ENCODE results near the gene CEP76. TPM values are rescaled to one million over a fixed set of nuclear protein-coding genes. Genes with fewer than 3 reads are reported as not detected.

Gene CEP76
- polyA plus RNA-seq, 1 donor (not counting 4 experiments of a cell fraction or from before 2014, with no cell fraction given): 10.7 TPM

DNA sequence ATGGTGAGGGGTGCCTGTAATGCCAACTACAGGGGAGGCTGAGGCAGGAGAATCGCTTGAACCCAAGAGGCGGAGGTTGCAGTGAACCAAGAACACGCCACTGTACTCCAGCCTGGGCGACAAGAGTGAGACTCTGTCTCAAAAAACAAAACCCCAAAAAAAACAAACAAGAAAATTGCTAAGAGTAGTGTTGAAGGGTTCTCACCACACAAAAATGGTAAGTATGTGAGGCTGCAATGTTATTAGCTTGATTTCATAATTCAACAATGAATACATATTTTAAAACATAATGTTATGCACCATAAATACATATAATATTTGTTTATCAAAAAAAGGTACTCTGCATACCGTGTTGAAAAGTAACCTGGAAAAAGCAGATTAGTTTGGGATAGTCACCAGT lies 46.1 kb upstream of the CEP76 start:
- DNase-seq (ENCODE audit: low read depth, low spot score): no peak
- no peak for TF ChIP-seq EZH2 (IDR thresholded peaks at IDR 0.05; ENCODE audit: low read length)
- TF ChIP-seq, protein P1, sequence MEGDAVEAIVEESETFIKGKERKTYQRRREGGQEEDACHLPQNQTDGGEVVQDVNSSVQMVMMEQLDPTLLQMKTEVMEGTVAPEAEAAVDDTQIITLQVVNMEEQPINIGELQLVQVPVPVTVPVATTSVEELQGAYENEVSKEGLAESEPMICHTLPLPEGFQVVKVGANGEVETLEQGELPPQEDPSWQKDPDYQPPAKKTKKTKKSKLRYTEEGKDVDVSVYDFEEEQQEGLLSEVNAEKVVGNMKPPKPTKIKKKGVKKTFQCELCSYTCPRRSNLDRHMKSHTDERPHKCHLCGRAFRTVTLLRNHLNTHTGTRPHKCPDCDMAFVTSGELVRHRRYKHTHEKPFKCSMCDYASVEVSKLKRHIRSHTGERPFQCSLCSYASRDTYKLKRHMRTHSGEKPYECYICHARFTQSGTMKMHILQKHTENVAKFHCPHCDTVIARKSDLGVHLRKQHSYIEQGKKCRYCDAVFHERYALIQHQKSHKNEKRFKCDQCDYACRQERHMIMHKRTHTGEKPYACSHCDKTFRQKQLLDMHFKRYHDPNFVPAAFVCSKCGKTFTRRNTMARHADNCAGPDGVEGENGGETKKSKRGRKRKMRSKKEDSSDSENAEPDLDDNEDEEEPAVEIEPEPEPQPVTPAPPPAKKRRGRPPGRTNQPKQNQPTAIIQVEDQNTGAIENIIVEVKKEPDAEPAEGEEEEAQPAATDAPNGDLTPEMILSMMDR (optimal IDR thresholded peaks at IDR 0.05 in 1 of 3, IDR thresholded peaks at IDR 0.05 in 1 of 3, conservative IDR thresholded peaks at IDR 0.05 in 1 of 3; ENCODE audit: extremely low read depth in 1 of 3, insufficient read depth in 2 of 3, low read length in 3 of 3): no peak
- Histone ChIP-seq H2AFZ (ENCODE audit: control insufficient read depth, low read length) (no peak overlapping the region), H3K4me1 (ENCODE audit: control insufficient read depth, extremely low read depth, insufficient read depth, low read length) (peaks cover 20% of the 10 kb centered on the region), H3K4me2 (ENCODE audit: control insufficient read depth, extremely low read depth, insufficient read depth, low read depth, low read length) (no peak overlapping the region), H3K79me2 (ENCODE audit: control insufficient read depth, insufficient read depth, low read length) (no peaks in the 10 kb centered on the region), H3K27me3 (ENCODE audit: control insufficient read depth, extremely low read depth, insufficient read depth, low read length) (no peaks in the 10 kb centered on the region), H3K36me3 (ENCODE audit: control insufficient read depth in 2 of 2, extremely low read depth in 1 of 2, insufficient read depth in 2 of 2, low read length in 2 of 2) (no peaks in the 10 kb centered on the region), H3K27ac (ENCODE audit: control insufficient read depth, insufficient read depth, low read length) (no peak overlapping the region), H4K20me1 (ENCODE audit: control insufficient read depth, extremely low read depth, insufficient read depth, low read length) (no peaks in the 10 kb centered on the region), H3K9ac (ENCODE audit: control insufficient read depth, extremely low read depth, insufficient read depth, low read length) (no peak overlapping the region), H3K4me3 (ENCODE audit: control insufficient read depth in 2 of 3, extremely low read depth in 1 of 3, insufficient read depth in 2 of 3, low read depth in 1 of 3, low read length in 3 of 3) (no peak overlapping the region), H3K9me3 (ENCODE audit: control insufficient read depth, low read depth, low read length) (no peaks in the 10 kb centered on the region), H3K9me1 (ENCODE audit: control insufficient read depth, extremely low read depth, insufficient read depth, low read length) (no peaks in the 10 kb centered on the region)
- FAIRE-seq: no peak
- dilution Hi-C loops (cut with MboI; ENCODE audit: extremely low pct_ligation_motif_present, low sequenced_read_pairs): loop anchor here (25.0 kb wide), 1 partner anchor 164 kb away; no protein-coding TSS in a partner anchor

DNA sequence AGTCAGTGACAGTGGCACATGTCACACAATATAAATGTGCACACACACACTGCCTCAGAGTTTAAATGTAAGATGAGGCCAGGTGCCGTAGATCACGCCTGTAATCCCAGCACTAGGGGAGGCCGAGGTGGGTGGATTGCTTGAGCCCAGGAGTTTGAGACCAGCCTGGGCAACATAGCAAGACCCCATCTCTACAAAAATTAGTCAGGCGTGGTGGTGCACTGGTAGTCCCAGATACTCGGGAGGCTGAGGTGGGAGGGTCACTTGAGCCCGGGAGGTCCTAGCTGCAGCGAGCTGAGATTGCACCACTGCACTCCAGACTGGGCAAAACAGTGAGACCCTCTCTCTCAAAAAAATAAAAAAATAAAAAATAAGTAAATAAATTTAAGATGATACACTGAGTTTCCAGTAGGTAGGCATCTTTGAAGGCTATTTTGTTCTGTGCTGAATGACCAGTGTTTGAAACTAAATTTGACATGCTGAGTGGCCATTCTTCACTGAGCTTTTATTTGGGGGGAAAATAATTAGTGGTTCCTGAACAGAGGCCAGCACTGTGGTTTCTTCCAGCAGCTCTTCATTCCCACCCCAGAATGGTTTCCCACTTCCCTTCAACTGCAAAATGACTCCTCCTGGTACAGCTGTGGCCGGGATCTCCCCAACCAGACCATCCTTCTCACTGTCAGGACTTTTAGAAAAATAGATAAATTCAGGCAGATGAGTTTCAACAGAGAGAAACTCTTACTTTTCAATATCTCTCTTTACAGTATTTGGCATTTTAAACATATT lies 45.2 kb upstream of the CEP76 start:
- H2AFZ ChIP-seq (ENCODE audit: control insufficient read depth, low read length): no peak overlapping the region
- no peaks in the 10 kb centered on the region for H4K20me1 ChIP-seq (ENCODE audit: control insufficient read depth, extremely low read depth, insufficient read depth, low read length)
- no peak overlapping the region for H3K27ac ChIP-seq (ENCODE audit: control insufficient read depth, insufficient read depth, low read length)
- no peaks in the 10 kb centered on the region for H3K9me3 ChIP-seq (ENCODE audit: control insufficient read depth, low read depth, low read length)
- no peaks in the 10 kb centered on the region for H3K9me1 ChIP-seq (ENCODE audit: control insufficient read depth, extremely low read depth, insufficient read depth, low read length)
- H3K36me3 ChIP-seq (ENCODE audit: control insufficient read depth in 2 of 2, extremely low read depth in 1 of 2, insufficient read depth in 2 of 2, low read length in 2 of 2): no peaks in the 10 kb centered on the region
- no peak overlapping the region for H3K4me2 ChIP-seq (ENCODE audit: control insufficient read depth, extremely low read depth, insufficient read depth, low read depth, low read length)
- DNase-seq (ENCODE audit: low read depth, low spot score): no peak
- no peak overlapping the region for H3K9ac ChIP-seq (ENCODE audit: control insufficient read depth, extremely low read depth, insufficient read depth, low read length)
- H3K4me1 ChIP-seq (ENCODE audit: control insufficient read depth, extremely low read depth, insufficient read depth, low read length): peaks cover 27% of the 10 kb centered on the region
- TF ChIP-seq EZH2 (IDR thresholded peaks at IDR 0.05; ENCODE audit: low read length): no peak
- TF ChIP-seq, protein P1 (optimal IDR thresholded peaks at IDR 0.05 in 1 of 3, IDR thresholded peaks at IDR 0.05 in 1 of 3, conservative IDR thresholded peaks at IDR 0.05 in 1 of 3; ENCODE audit: extremely low read depth in 1 of 3, insufficient read depth in 2 of 3, low read length in 3 of 3): no peak
- FAIRE-seq: no peak
- H3K27me3 ChIP-seq (ENCODE audit: control insufficient read depth, extremely low read depth, insufficient read depth, low read length): no peaks in the 10 kb centered on the region
- no peak overlapping the region for H3K4me3 ChIP-seq (ENCODE audit: control insufficient read depth in 2 of 3, extremely low read depth in 1 of 3, insufficient read depth in 2 of 3, low read depth in 1 of 3, low read length in 3 of 3)
- dilution Hi-C loops (cut with MboI; ENCODE audit: extremely low pct_ligation_motif_present, low sequenced_read_pairs): loop anchor here (25.0 kb wide), 1 partner anchor 165 kb away; no protein-coding TSS in a partner anchor
- no peaks in the 10 kb centered on the region for H3K79me2 ChIP-seq (ENCODE audit: control insufficient read depth, insufficient read depth, low read length)

Measured in keratinocyte (primary cell).